Spleen (tissue), 7 donors: ENCODE measurements around the gene CCDC88A.
"Not testable (repeated sequence)": the region's sequence is repeated elsewhere in the genome, so short reads cannot be mapped to it uniquely, and the experiment has no call there.

Experiments used
- POLR2A ChIP-seq, 3 donors: fragments of 450-650 bp; IDR thresholded peaks; one replicate each; pipeline ENCODE4 v1.5.1; 2017; ENCODE audit warnings: antibody characterized with exemption in 3 of 3, mild to moderate bottlenecking in 1 of 3
- TF ChIP-seq, protein P1 (sequence below), 11 experiments: fragments of 200-600 bp in 7 of 11; fragments of 450-650 bp in 4 of 11; sonication (generic) in 4 of 11; IDR thresholded peaks in 8 of 11; conservative IDR thresholded peaks in 3 of 11; 1 replicate in 7 of 11; 2 replicates in 4 of 11; pipeline versions ENCODE4 v1.4.0 to v1.8.0; 2016 to 2021; ENCODE audit warnings: antibody characterized with exemption in 11 of 11, inconsistent platforms in 4 of 11, mild to moderate bottlenecking in 1 of 11
- donor health status: DM: no; HTN: no; CAD: no; lungs with moderate emphysema.
- donor health status: DM: no; HTN: no; CAD: no.
- donor health status: DM: no; HTN: no; CAD: no.

DNA sequence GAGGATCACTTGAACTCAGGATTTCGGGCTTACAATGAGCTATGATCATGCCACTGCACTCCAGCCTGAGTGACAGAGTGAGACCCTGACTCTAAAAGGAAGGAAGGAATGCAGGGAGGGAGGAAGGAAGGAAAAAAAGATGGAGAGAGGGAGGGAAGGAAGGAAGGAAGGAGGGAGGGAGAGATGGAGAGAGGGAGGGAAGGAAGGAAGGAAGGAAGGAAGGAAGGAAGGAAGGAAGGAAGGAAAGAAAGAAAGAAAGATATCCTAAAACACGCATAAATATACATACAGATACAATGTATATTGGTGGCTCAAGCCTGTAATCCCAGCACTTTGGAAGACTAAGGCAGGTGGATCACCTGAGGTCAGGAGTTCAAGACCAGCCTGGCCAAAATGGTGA lies 145.3 kb downstream of the CCDC88A start:
- TF ChIP-seq, protein P1, sequence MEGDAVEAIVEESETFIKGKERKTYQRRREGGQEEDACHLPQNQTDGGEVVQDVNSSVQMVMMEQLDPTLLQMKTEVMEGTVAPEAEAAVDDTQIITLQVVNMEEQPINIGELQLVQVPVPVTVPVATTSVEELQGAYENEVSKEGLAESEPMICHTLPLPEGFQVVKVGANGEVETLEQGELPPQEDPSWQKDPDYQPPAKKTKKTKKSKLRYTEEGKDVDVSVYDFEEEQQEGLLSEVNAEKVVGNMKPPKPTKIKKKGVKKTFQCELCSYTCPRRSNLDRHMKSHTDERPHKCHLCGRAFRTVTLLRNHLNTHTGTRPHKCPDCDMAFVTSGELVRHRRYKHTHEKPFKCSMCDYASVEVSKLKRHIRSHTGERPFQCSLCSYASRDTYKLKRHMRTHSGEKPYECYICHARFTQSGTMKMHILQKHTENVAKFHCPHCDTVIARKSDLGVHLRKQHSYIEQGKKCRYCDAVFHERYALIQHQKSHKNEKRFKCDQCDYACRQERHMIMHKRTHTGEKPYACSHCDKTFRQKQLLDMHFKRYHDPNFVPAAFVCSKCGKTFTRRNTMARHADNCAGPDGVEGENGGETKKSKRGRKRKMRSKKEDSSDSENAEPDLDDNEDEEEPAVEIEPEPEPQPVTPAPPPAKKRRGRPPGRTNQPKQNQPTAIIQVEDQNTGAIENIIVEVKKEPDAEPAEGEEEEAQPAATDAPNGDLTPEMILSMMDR (IDR thresholded peaks at IDR 0.05 in 8 of 11, conservative IDR thresholded peaks at IDR 0.05 in 3 of 11), result not testable (repeated sequence)
- TF ChIP-seq POLR2A (IDR thresholded peaks at IDR 0.05), result not testable (repeated sequence)
